ENCODE results near the gene PCDH9. TPM values are rescaled to one million over a fixed set of nuclear protein-coding genes. Genes with fewer than 3 reads are reported as not detected.

The PCDH9 gene
- polyA plus RNA-seq, 1 experiment, result 3.3 TPM

DNA sequence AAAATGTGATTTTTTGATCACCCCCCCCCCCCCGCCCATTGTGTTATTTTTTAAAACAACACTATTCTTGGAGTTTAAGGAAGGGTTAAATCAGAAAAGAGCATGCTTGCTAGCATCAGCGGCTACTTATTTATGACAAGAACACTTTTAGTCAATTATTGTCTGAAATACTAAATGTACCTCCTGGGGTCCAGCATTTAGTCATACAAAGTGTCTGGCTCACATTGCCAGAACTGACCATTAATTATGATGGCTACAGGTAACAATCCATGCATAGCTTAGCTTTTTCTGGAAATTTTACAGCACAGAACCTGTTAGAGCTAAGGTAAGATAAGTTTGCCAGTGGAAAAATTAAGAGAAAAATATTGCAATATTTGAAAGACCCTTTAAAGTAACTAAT lies 90.1 kb downstream of the PCDH9 start:
- CTCF ChIA-PET, result no interaction called here
- POLR2A ChIA-PET, result no interaction called here
- H3K27ac ChIP-seq (ENCODE audit: low read depth, low read length), result no peak overlapping the region
- no peak overlapping the region for H3K4me3 ChIP-seq (ENCODE audit: low read depth, low read length)
- TF ChIP-seq, protein P1, sequence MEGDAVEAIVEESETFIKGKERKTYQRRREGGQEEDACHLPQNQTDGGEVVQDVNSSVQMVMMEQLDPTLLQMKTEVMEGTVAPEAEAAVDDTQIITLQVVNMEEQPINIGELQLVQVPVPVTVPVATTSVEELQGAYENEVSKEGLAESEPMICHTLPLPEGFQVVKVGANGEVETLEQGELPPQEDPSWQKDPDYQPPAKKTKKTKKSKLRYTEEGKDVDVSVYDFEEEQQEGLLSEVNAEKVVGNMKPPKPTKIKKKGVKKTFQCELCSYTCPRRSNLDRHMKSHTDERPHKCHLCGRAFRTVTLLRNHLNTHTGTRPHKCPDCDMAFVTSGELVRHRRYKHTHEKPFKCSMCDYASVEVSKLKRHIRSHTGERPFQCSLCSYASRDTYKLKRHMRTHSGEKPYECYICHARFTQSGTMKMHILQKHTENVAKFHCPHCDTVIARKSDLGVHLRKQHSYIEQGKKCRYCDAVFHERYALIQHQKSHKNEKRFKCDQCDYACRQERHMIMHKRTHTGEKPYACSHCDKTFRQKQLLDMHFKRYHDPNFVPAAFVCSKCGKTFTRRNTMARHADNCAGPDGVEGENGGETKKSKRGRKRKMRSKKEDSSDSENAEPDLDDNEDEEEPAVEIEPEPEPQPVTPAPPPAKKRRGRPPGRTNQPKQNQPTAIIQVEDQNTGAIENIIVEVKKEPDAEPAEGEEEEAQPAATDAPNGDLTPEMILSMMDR (IDR thresholded peaks at IDR 0.05; ENCODE audit: low read depth, low read length), result no peak
- DNase-seq (ENCODE audit: low read depth, low spot score), result no peak
- H3K27me3 ChIP-seq (ENCODE audit: control insufficient read depth, insufficient read depth, low read length), result no peaks in the 10 kb centered on the region
- H3K9me3 ChIP-seq (ENCODE audit: control insufficient read depth, insufficient read depth, low read length), result no peaks in the 10 kb centered on the region

GRCh38 chr13:67139551-67139950 lies 90.6 kb downstream of the PCDH9 start:
- TF ChIP-seq, protein P1 (IDR thresholded peaks at IDR 0.05; ENCODE audit: low read depth, low read length), result no peak
- DNase-seq (ENCODE audit: low read depth, low spot score), result no peak
- Histone ChIP-seq H3K27ac (ENCODE audit: low read depth, low read length) (no peak overlapping the region), H3K27me3 (ENCODE audit: control insufficient read depth, insufficient read depth, low read length) (no peaks in the 10 kb centered on the region), H3K9me3 (ENCODE audit: control insufficient read depth, insufficient read depth, low read length) (no peaks in the 10 kb centered on the region), H3K4me3 (ENCODE audit: low read depth, low read length) (no peak overlapping the region)
- POLR2A ChIA-PET, result no interaction called here
- CTCF ChIA-PET, result no interaction called here

DNA sequence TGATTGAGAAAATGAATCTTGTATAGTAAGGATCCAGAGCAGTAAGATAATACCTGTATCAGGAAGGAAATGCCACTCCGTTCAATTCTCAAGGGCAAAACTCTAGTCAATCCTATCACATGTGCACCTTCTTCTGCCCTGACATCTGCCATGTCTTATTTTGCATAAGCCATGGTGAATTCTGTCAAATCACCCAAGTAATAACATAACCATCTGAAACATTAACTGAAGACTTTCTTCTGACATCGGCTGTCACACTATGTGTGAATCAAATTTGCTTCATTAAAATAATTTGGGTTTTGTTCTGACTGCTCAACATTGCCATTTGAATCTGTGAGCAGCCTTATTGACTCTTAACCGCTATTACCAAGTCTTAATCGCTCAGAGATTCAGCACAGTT lies 91.2 kb downstream of the PCDH9 start:
- CTCF ChIA-PET, result no interaction called here

DNA sequence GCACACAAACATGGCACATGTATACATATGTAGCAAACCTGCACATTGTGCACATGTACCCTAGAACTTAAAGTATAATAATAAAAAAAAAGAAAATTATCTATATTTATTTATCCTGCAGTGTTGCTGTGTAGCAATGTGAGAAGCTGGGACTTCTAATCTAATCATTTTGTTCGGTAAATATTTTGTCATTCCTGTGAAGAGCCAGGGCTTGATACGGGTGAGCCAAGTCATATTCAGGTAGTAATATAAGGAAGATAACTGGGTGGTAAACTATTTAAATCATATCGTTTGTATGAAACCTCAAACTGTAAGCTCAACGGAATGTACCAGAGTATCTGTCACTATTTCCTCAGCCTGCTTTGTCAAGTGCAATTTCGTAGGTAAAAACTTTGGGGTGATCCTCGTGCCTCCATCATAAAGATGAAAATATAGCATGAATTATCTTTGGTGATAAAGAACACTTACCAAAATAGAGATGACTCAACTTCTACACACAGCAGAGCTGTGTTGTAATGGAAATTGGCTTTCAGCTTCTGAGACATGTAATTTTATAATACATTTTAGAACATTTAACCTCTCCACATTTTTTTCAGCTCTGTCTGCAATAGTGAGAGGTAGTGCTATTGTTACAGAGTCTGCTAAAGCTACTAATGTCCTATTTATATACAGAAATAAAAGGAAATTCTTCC lies 92.9 kb downstream of the PCDH9 start:
- POLR2A ChIA-PET, result no interaction called here
- CTCF ChIA-PET, result no interaction called here

More for the DNA sequence above, 91.2 kb downstream of the PCDH9 start:
- POLR2A ChIA-PET, result no interaction called here
- Histone ChIP-seq H3K9me3 (ENCODE audit: control insufficient read depth, insufficient read depth, low read length) (no peaks in the 10 kb centered on the region), H3K4me3 (ENCODE audit: low read depth, low read length) (no peak overlapping the region), H3K27ac (ENCODE audit: low read depth, low read length) (no peak overlapping the region), H3K27me3 (ENCODE audit: control insufficient read depth, insufficient read depth, low read length) (no peaks in the 10 kb centered on the region)
- no peak for DNase-seq (ENCODE audit: low read depth, low spot score)
- TF ChIP-seq, protein P1 (IDR thresholded peaks at IDR 0.05; ENCODE audit: low read depth, low read length), result no peak

GRCh38 chr13:67136157-67136556 lies 94.0 kb downstream of the PCDH9 start:
- Histone ChIP-seq H3K27me3 (ENCODE audit: control insufficient read depth, insufficient read depth, low read length) (no peaks in the 10 kb centered on the region), H3K27ac (ENCODE audit: low read depth, low read length) (no peak overlapping the region), H3K4me3 (ENCODE audit: low read depth, low read length) (no peak overlapping the region), H3K9me3 (ENCODE audit: control insufficient read depth, insufficient read depth, low read length) (no peaks in the 10 kb centered on the region)
- TF ChIP-seq, protein P1 (IDR thresholded peaks at IDR 0.05; ENCODE audit: low read depth, low read length), result no peak
- CTCF ChIA-PET, result no interaction called here
- POLR2A ChIA-PET, result no interaction called here
- no peak for DNase-seq (ENCODE audit: low read depth, low spot score)

More for the DNA sequence above, 92.9 kb downstream of the PCDH9 start:
- TF ChIP-seq, protein P1 (IDR thresholded peaks at IDR 0.05; ENCODE audit: low read depth, low read length), result no peak
- H3K9me3 ChIP-seq (ENCODE audit: control insufficient read depth, insufficient read depth, low read length), result no peaks in the 10 kb centered on the region
- no peak overlapping the region for H3K27ac ChIP-seq (ENCODE audit: low read depth, low read length)
- DNase-seq (ENCODE audit: low read depth, low spot score), result no peak
- H3K27me3 ChIP-seq (ENCODE audit: control insufficient read depth, insufficient read depth, low read length), result no peaks in the 10 kb centered on the region
- no peak overlapping the region for H3K4me3 ChIP-seq (ENCODE audit: low read depth, low read length)

Measured in AG04450 (cell line).